GM23338 (cell line): ENCODE results near the gene UCK1.
"Not testable (repeated sequence)": the region's sequence is repeated elsewhere in the genome, so short reads cannot be mapped to it uniquely, and the experiment has no call there.

Experiments used
- CREB1 ChIP-seq: fragments of 250-450 bp; sonication (Bioruptor Pico); IDR thresholded peaks from 2 replicates; pipeline ENCODE4 v1.5.0; 2020; ENCODE audit warnings: low read depth, mild to moderate bottlenecking, moderate library complexity
- TF ChIP-seq, protein P1 (sequence below), 2 experiments: fragments of 200-600 bp in 1 of 2; sonication (generic) in 1 of 2; conservative IDR thresholded peaks; 2 replicates each; pipeline versions ENCODE4 v1.5.1 to v1.6.1; 2016 to 2017; ENCODE audit warnings: antibody characterized with exemption in 2 of 2, low read depth in 2 of 2, mild to moderate bottlenecking in 2 of 2, moderate library complexity in 1 of 2

DNA sequence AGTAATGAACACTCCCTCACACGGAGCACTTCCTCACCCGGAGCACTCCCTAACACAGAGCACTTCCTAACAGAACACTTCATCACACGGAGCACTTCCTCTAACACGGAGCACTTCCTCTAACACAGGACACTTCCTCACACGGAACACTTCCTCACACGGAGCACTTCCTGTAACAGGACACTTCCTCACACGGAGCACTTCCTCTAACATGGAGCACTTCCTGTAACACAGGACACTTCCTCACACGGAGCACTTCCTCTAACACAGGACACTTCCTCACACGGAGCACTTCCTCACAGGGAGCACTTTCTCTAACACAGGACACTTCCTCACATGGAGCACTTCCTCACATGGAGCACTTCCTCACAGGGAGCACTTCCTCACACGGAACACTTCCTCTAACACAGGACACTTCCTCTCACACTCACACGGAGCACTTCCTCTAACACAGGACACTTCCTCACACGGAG, 15.5 kb downstream of the UCK1 start:
- TF ChIP-seq, protein P1, sequence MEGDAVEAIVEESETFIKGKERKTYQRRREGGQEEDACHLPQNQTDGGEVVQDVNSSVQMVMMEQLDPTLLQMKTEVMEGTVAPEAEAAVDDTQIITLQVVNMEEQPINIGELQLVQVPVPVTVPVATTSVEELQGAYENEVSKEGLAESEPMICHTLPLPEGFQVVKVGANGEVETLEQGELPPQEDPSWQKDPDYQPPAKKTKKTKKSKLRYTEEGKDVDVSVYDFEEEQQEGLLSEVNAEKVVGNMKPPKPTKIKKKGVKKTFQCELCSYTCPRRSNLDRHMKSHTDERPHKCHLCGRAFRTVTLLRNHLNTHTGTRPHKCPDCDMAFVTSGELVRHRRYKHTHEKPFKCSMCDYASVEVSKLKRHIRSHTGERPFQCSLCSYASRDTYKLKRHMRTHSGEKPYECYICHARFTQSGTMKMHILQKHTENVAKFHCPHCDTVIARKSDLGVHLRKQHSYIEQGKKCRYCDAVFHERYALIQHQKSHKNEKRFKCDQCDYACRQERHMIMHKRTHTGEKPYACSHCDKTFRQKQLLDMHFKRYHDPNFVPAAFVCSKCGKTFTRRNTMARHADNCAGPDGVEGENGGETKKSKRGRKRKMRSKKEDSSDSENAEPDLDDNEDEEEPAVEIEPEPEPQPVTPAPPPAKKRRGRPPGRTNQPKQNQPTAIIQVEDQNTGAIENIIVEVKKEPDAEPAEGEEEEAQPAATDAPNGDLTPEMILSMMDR (conservative IDR thresholded peaks at IDR 0.05; ENCODE audit: low read depth in 2 of 2): not testable (repeated sequence)
- not testable (repeated sequence) for TF ChIP-seq CREB1 (CRISPR knock-in tag)
